GM12801 (cell line): ENCODE results near the gene TCEAL9.

Experiments
- TF ChIP-seq, protein P1 (sequence below): IDR thresholded peaks from one replicate; pipeline ENCODE4 v1.5.1; 2011; ENCODE audit warnings: control low read depth; ENCODE audit not compliant: insufficient read length; ENCODE audit errors: extremely low read depth

Gene TCEAL9

DNA sequence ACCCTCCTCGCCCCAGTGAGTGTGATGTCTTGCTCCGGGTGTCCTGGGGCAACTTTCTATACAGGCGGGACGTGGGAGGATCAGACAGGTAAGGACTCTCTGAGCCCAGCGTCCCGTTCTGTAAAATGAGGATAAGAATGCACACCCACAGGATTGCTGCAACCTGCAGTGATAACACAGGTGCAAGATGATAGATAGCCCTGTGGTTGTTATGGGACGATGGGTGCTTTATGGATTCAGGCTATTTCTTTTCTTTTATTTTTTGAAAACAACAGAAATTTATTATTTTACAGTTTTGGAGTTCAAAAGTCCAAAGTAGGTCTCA lies 48.7 kb downstream of the TCEAL9 start:
- TF ChIP-seq, protein P1, sequence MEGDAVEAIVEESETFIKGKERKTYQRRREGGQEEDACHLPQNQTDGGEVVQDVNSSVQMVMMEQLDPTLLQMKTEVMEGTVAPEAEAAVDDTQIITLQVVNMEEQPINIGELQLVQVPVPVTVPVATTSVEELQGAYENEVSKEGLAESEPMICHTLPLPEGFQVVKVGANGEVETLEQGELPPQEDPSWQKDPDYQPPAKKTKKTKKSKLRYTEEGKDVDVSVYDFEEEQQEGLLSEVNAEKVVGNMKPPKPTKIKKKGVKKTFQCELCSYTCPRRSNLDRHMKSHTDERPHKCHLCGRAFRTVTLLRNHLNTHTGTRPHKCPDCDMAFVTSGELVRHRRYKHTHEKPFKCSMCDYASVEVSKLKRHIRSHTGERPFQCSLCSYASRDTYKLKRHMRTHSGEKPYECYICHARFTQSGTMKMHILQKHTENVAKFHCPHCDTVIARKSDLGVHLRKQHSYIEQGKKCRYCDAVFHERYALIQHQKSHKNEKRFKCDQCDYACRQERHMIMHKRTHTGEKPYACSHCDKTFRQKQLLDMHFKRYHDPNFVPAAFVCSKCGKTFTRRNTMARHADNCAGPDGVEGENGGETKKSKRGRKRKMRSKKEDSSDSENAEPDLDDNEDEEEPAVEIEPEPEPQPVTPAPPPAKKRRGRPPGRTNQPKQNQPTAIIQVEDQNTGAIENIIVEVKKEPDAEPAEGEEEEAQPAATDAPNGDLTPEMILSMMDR, result no peak

DNA sequence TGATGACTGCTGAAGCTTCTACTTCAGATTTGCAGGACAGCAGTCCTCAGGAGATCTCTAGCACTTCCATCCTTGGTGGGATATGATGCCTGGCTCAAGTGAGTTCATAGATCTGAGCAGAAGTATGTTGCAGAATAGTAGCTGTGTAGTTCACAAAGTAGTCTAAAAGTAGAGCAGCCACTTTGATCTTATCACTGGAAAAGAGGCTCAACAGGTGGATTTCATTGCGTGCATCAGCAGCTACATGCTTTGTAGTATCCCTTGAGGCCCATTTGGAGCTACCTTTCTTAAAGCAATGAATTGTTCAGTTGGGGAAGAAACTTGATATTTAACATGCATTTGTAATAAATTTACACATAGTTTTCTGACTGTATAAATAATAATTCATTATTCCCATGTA lies 50.0 kb downstream of the TCEAL9 start:
- TF ChIP-seq, protein P1, result no peak

DNA sequence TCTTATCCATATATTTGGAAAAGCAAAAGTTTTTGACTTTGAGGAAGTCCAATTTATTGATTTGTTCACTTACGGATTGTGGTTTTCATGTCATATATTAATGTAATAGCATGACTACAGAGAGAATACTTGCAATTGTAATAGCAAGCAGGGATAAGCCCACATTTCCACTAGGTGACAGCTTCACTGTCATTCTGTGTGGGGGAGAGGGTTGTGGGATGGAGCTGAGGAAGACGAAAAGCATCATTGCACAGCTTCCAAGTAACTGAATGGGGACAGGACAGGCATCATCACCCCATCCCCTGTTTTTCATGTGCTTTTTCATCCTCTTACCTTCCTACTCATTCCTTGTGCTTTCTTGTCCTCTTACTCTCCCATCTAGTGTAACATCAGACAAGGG lies 51.5 kb downstream of the TCEAL9 start:
- TF ChIP-seq, protein P1, result no peak
